Cardiac muscle cell (in vitro differentiated cells and primary cell): ENCODE data around the gene TRA2A. TPM values are rescaled to one million over a fixed set of nuclear protein-coding genes. Genes with fewer than 3 reads are reported as not detected.

ENCODE experiments used
- DNase-seq, 2 donors: peaks; one replicate each; pipeline versions ENCODE4 v3.0.0 to v3.0.0-alpha.2; 2010 to 2017; ENCODE audit warnings: low read depth in 1 of 2, low spot score in 1 of 2
- H3K27ac ChIP-seq: fragments of 200-600 bp; sonication (generic); 2 replicates; pipeline ENCODE4 v1.5.1; 2016
- H3K27me3 ChIP-seq: fragments of 200-600 bp; sonication (generic); 2 replicates; pipeline ENCODE4 v1.6.0; 2016; ENCODE audit warnings: control low read depth
- H3K36me3 ChIP-seq: fragments of 200-600 bp; sonication (generic); 2 replicates; pipeline ENCODE4 v1.5.1; 2016; ENCODE audit warnings: control low read depth
- H3K4me1 ChIP-seq: fragments of 200-600 bp; sonication (generic); 2 replicates; pipeline ENCODE4 v1.8.1; 2017; ENCODE audit warnings: low read depth, mild to moderate bottlenecking, mixed run types
- H3K4me3 ChIP-seq: fragments of 200-600 bp; sonication (generic); 2 replicates; pipeline ENCODE4 v1.5.1; 2016; ENCODE audit warnings: mild to moderate bottlenecking
- H3K9me3 ChIP-seq: fragments of 200-600 bp; sonication (generic); 2 replicates; pipeline ENCODE4 v1.5.1; 2017; ENCODE audit warnings: low read depth, mild to moderate bottlenecking, control low read depth
- CTCF ChIP-seq: IDR thresholded peaks from 2 replicates; pipeline ENCODE4 v1.5.1; 2012; ENCODE audit warnings: low read depth, mild to moderate bottlenecking, low read length
- polyA plus RNA-seq: library from polyadenylated mRNA; unstranded; fragments of >200 nt; fragmentation: Nextera tagmentation; extraction: Ambion mirVana; gene quantifications from 2 replicates; pipeline ENCODE4 v1.2.1, GENCODE V29; 2016
- total RNA-seq: library from RNA; depleted of rRNA; stranded (reverse); fragments of >200 nt; gene quantifications from 2 replicates; pipeline ENCODE4 v1.2.3, GENCODE V29; 2016

Gene TRA2A
- total and polyA plus RNA-seq, 2 experiments from 2014 or later: 47.4 to 68.7 TPM

- no peaks in the 10 kb centered on the region for H3K36me3 ChIP-seq
- TF ChIP-seq CTCF: no peak
- peak; percentile 69 to 78 for DNase-seq
- peaks cover 38% of the 10 kb centered on the region for H3K4me1 ChIP-seq
- H3K27me3 ChIP-seq: no peaks in the 10 kb centered on the region
- H3K9me3 ChIP-seq: no peaks in the 10 kb centered on the region
- H3K4me3 ChIP-seq: peak overlapping the region; percentile 72
- peak overlapping the region; percentile 96 for H3K27ac ChIP-seq
Observed at GRCh38 chr7:23467806-23468525, 63.8 kb downstream of the TRA2A start.

- no peaks in the 10 kb centered on the region for H3K27me3 ChIP-seq
- TF ChIP-seq CTCF: no peak
- H3K4me3 ChIP-seq: peak overlapping the region; percentile 72
- no peaks in the 10 kb centered on the region for H3K9me3 ChIP-seq
- peak overlapping the region; percentile 96 for H3K27ac ChIP-seq
- peaks cover 41% of the 10 kb centered on the region for H3K4me1 ChIP-seq
- no peaks in the 10 kb centered on the region for H3K36me3 ChIP-seq
- DNase-seq: peak in 1 of 2 donors; percentile 23
Observed at GRCh38 chr7:23467291-23467805, 64.4 kb downstream of the TRA2A start.

DNA sequence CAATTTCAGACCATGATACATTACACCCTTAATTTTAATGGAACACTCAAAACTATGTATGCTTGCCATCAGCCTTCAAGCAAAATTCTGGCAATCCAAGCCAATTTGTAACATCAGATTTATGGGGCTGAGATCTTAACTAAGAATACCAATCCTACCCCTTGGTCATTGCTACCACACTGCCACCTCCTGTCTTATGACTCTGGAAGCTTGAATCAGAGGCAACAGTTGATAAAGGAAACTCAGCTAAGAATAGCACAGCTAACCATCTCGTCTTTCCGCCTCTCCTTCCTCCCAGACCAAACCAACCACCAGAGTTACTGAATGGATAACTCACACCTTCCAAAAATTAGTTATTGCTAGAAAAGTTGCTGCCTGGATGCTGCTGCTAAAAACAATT is 68.9 kb downstream of the TRA2A start:
- Histone ChIP-seq H3K4me1 (peaks cover 52% of the 10 kb centered on the region), H3K36me3 (no peaks in the 10 kb centered on the region), H3K4me3 (no peak overlapping the region), H3K27ac (peak overlapping the region; percentile 64), H3K9me3 (no peaks in the 10 kb centered on the region), H3K27me3 (no peaks in the 10 kb centered on the region)
- peak; percentile 38 for TF ChIP-seq CTCF
- peak; percentile 64 to 73 for DNase-seq

GRCh38 chr7:23458044-23458443 is 73.7 kb downstream of the TRA2A start:
- no peaks in the 10 kb centered on the region for H3K27me3 ChIP-seq
- H3K36me3 ChIP-seq: no peaks in the 10 kb centered on the region
- H3K9me3 ChIP-seq: no peaks in the 10 kb centered on the region
- H3K27ac ChIP-seq: peak overlapping the region; percentile 6
- H3K4me1 ChIP-seq: peaks cover 15% of the 10 kb centered on the region
- H3K4me3 ChIP-seq: no peak overlapping the region
- DNase-seq: peak in 1 of 2 donors; percentile 23
- no peak for TF ChIP-seq CTCF

- Histone ChIP-seq H3K4me3 (no peak overlapping the region), H3K4me1 (peaks cover 11% of the 10 kb centered on the region), H3K27ac (no peak overlapping the region)
Observed at GRCh38 chr7:23456093-23456492, 75.7 kb downstream of the TRA2A start.

More at GRCh38 chr7:23456093-23456492, 75.7 kb downstream of the TRA2A start:
- no peaks in the 10 kb centered on the region for H3K9me3 ChIP-seq
- no peak for DNase-seq
- no peaks in the 10 kb centered on the region for H3K27me3 ChIP-seq
- no peaks in the 10 kb centered on the region for H3K36me3 ChIP-seq
- TF ChIP-seq CTCF: no peak
